K562 (cell line): Measurements from ENCODE around the gene ZNF335. TPM values are rescaled to one million over a fixed set of nuclear protein-coding genes. Genes with fewer than 3 reads are reported as not detected.

Experiments used
- ATAC-seq: fragments of 200-7000 bp; cut with Tn5 transposase; 3 replicates; pipeline ENCODE4 v1.9.1; 2020; ENCODE audit warnings: moderate library complexity
- BruUV-seq: library from RNA; stranded (reverse); fragments of 400-500 nt; replicated peaks from 2 replicates; lab custom pipeline; 2021; lab: Mats Ljungman, UMichigan
- CTCF ChIA-PET: fragments of 300-600 bp; formaldehyde crosslinking; extraction: SDS; loops from one replicate; lab custom pipeline; 2021; ENCODE audit warnings: low intra/inter-chr PET ratio; lab: Yijun Ruan, JAX
- POLR2A ChIA-PET: fragments of 300-600, 350-650 bp; sonication (Branson Sonifier 250); formaldehyde crosslinking; extraction: SDS; loops from one replicate; lab custom pipeline; 2021; ENCODE audit warnings: antibody characterized with exemption, inconsistent platforms; lab: Yijun Ruan, JAX
- DNase-seq, 4 experiments: peaks; one replicate each; pipeline versions ENCODE4 v3.0.0 to v3.0.0-alpha.2; 2011 to 2018; ENCODE audit warnings: low spot score in 3 of 4, mixed read lengths in 3 of 4; ENCODE audit errors: extremely low read depth in 1 of 4
- FAIRE-seq: peaks from 2 replicates; lab custom pipeline; 2011; peaks lifted over from hg19 to GRCh38; lab: Jason Lieb, UNC
- H2AFZ ChIP-seq: 2 replicates; pipeline ENCODE4 v1.6.0; 2011; ENCODE audit warnings: low read depth, low read length, control low read depth, inconsistent platforms
- H3K27ac ChIP-seq: fragments of 200-600 bp; 3 replicates; pipeline ENCODE4 v1.8.0; 2011; ENCODE audit warnings: low read depth, mild to moderate bottlenecking, control low read depth, inconsistent platforms, low read length, moderate library complexity, mixed read lengths; ENCODE audit errors: extremely low read depth
- H3K27me3 ChIP-seq, 2 experiments: fragments of 300-600 bp in 1 of 2; 2 replicates in 1 of 2; 3 replicates in 1 of 2; pipeline versions ENCODE4 v1.6.0 to v1.8.0; 2011; ENCODE audit warnings: inconsistent platforms in 2 of 2, low read length in 2 of 2, mild to moderate bottlenecking in 1 of 2, mixed read lengths in 1 of 2, moderate library complexity in 1 of 2; ENCODE audit not compliant: control insufficient read depth in 2 of 2, insufficient read depth in 2 of 2
- H3K36me3 ChIP-seq: fragments of 300-600 bp; 3 replicates; pipeline ENCODE4 v1.8.0; 2011; ENCODE audit warnings: mild to moderate bottlenecking, low read length, inconsistent platforms; ENCODE audit not compliant: control insufficient read depth, insufficient read depth
- H3K4me1 ChIP-seq, 2 experiments: fragments of 200-600 bp in 1 of 2; replicated peaks in 1 of 2; 2 replicates in 1 of 2; 3 replicates in 1 of 2; pipeline versions ENCODE4 v1.5.1 to v1.8.0; 2011; ENCODE audit warnings: inconsistent platforms in 2 of 2, low read length in 2 of 2, mild to moderate bottlenecking in 1 of 2, mixed read lengths in 1 of 2, moderate library complexity in 1 of 2; ENCODE audit not compliant: control insufficient read depth in 2 of 2, insufficient read depth in 2 of 2
- H3K4me2 ChIP-seq: 2 replicates; pipeline ENCODE4 v1.6.1; 2011; ENCODE audit warnings: low read length, control low read depth, inconsistent platforms, mixed read lengths; ENCODE audit not compliant: insufficient read depth
- H3K4me3 ChIP-seq: fragments of 200-600 bp; sonication (generic), shearing (Covaris generic); 2 replicates; pipeline ENCODE4 v1.5.1; 2016; ENCODE audit warnings: control low read depth, inconsistent platforms
- H3K79me2 ChIP-seq: fragments of 200-600 bp; 3 replicates; pipeline ENCODE4 v1.8.0; 2011; ENCODE audit warnings: low read length, inconsistent platforms; ENCODE audit not compliant: control insufficient read depth, insufficient read depth
- H3K9ac ChIP-seq, 2 experiments: 2 replicates each; pipeline versions ENCODE4 v1.6.0 to v1.6.1; 2011; ENCODE audit warnings: low read depth in 2 of 2, low read length in 2 of 2, control low read depth in 1 of 2, inconsistent platforms in 1 of 2, mild to moderate bottlenecking in 1 of 2, mixed read lengths in 1 of 2; ENCODE audit not compliant: insufficient read depth in 1 of 2
- H3K9me1 ChIP-seq: one replicate; pipeline ENCODE4 v1.6.0; 2011; ENCODE audit warnings: inconsistent platforms, mild to moderate bottlenecking, low read length, moderate library complexity; ENCODE audit not compliant: control insufficient read depth, insufficient read depth
- H3K9me3 ChIP-seq: replicated peaks from 2 replicates; pipeline ENCODE4 v1.5.1; 2011; ENCODE audit warnings: low read depth, low read length, inconsistent platforms; ENCODE audit not compliant: control insufficient read depth, insufficient read depth
- H4K20me1 ChIP-seq: replicated peaks from 2 replicates; pipeline ENCODE4 v1.6.1; 2011; ENCODE audit warnings: low read length, inconsistent platforms, mixed read lengths; ENCODE audit not compliant: control insufficient read depth, insufficient read depth
- CAMTA2 ChIP-seq: fragments of 250-450 bp; sonication (Bioruptor Pico); conservative IDR thresholded peaks from 2 replicates; pipeline ENCODE4 v1.5.1; 2022
- E2F3 ChIP-seq: fragments of 250-450 bp; sonication (Bioruptor Pico); IDR thresholded peaks from 2 replicates; pipeline ENCODE4 v1.4.0; 2020; ENCODE audit warnings: mild to moderate bottlenecking
- E2F5 ChIP-seq: sonication (generic); formaldehyde crosslinking; IDR thresholded peaks from 2 replicates; pipeline ENCODE4 v1.8.0; 2022; ENCODE audit warnings: mild to moderate bottlenecking, missing genetic modification reagents
- ELF4 ChIP-seq: fragments of 450-650 bp; formaldehyde crosslinking; IDR thresholded peaks from 2 replicates; pipeline ENCODE4 v1.4.0; 2022; ENCODE audit warnings: missing genetic modification characterization
- HDGF ChIP-seq: fragments of 450-650 bp; IDR thresholded peaks from 2 replicates; pipeline ENCODE4 v1.6.1; 2016
- KHSRP ChIP-seq: fragments of 450-650 bp; IDR thresholded peaks from 2 replicates; pipeline ENCODE4 v1.6.1; 2017
- MAFF ChIP-seq: IDR thresholded peaks from 2 replicates; pipeline ENCODE4 v1.6.1; 2012; ENCODE audit warnings: low read length, improper control_type of control experiment
- TAF7 ChIP-seq: fragments of 450-650 bp; IDR thresholded peaks from 2 replicates; pipeline ENCODE4 v1.6.1; 2016; ENCODE audit warnings: missing genetic modification characterization, missing compliant biosample characterization
- TEAD1 ChIP-seq, 2 experiments: fragments of 450-650 bp in 1 of 2; sonication (generic) in 1 of 2; formaldehyde crosslinking; IDR thresholded peaks; 2 replicates each; pipeline versions ENCODE4 v1.4.0 to v1.8.0; 2020 to 2022; ENCODE audit warnings: mild to moderate bottlenecking in 2 of 2, missing genetic modification reagents in 1 of 2
- TEAD4 ChIP-seq, 2 experiments: sonication (generic) in 1 of 2; formaldehyde crosslinking in 1 of 2; IDR thresholded peaks; 2 replicates each; pipeline versions ENCODE4 v1.6.1 to v1.8.0; 2012 to 2022; ENCODE audit warnings: borderline replicate concordance in 1 of 2, inconsistent platforms in 1 of 2, low read length in 1 of 2, mild to moderate bottlenecking in 1 of 2, missing genetic modification reagents in 1 of 2
- THAP7 ChIP-seq: fragments of 250-450 bp; sonication (Bioruptor Pico); IDR thresholded peaks from 2 replicates; pipeline ENCODE4 v1.5.0; 2021
- TOE1 ChIP-seq, 2 experiments: fragments of 450-650 bp in 1 of 2; sonication (generic) in 1 of 2; formaldehyde crosslinking in 1 of 2; IDR thresholded peaks; 2 replicates each; pipeline versions ENCODE4 v1.7.1 to v1.8.0; 2016 to 2022; ENCODE audit warnings: borderline replicate concordance in 2 of 2, mild to moderate bottlenecking in 2 of 2, antibody characterized with exemption in 1 of 2, inconsistent platforms in 1 of 2, low read depth in 1 of 2, missing genetic modification reagents in 1 of 2, moderate library complexity in 1 of 2
- ZNF561 ChIP-seq: fragments of 450-650 bp; formaldehyde crosslinking; conservative IDR thresholded peaks from 2 replicates; pipeline ENCODE4 v1.4.0; 2020; ENCODE audit warnings: mild to moderate bottlenecking, moderate library complexity
- ZNF57 ChIP-seq: fragments of 450-650 bp; formaldehyde crosslinking; IDR thresholded peaks from 2 replicates; pipeline ENCODE4 v1.4.0; 2020; ENCODE audit warnings: mild to moderate bottlenecking, moderate library complexity
- ZNF586 ChIP-seq: fragments of 450-650 bp; formaldehyde crosslinking; conservative IDR thresholded peaks from 2 replicates; pipeline ENCODE4 v1.4.0; 2020; ENCODE audit warnings: mild to moderate bottlenecking, moderate library complexity
- ZNF695 ChIP-seq: fragments of 450-650 bp; formaldehyde crosslinking; IDR thresholded peaks from 2 replicates; pipeline ENCODE4 v1.4.0; 2020; ENCODE audit warnings: mild to moderate bottlenecking, moderate library complexity
- ZNF766 ChIP-seq: fragments of 200-800 bp; sonication (Bioruptor generic); conservative IDR thresholded peaks from 2 replicates; pipeline ENCODE4 v1.6.1; 2016; ENCODE audit warnings: missing genetic modification characterization, missing compliant biosample characterization
- WGBS: fragments of 100-300 bp; shearing (Covaris generic); methylation state at CpG from one replicate; pipeline ENCODE4 v1.1.6; 2016; ENCODE audit warnings: low coverage, mixed read lengths; ENCODE audit not compliant: insufficient coverage; ENCODE audit errors: missing lambda C conversion rate; 5-methylcytosine and 5-hydroxymethylcytosine counted together
- in situ Hi-C: fragments of 300-500 bp; cut with MboI; formaldehyde crosslinking; loops from 4 replicates; pipeline ENCODE4 v1.15.0; 2018; ENCODE audit warnings: inconsistent platforms, mixed read lengths
- intact Hi-C: fragments of 100-400 bp; cut with micrococcal nuclease; formaldehyde crosslinking; loops from 2 replicates; pipeline ENCODE4 v1.14.2; 2022
- polyA plus RNA-seq, 8 experiments: library from polyadenylated mRNA; depleted of rRNA in 4 of 8; stranded (reverse) in 5 of 8; unstranded in 3 of 8; fragments of >200 nt; fragmentation: Nextera tagmentation in 2 of 8; fragmentation: Illumina TruSeq in 1 of 8; extraction: Ambion mirVana in 2 of 8; extraction: Trizol in 1 of 8; gene quantifications; 2 replicates each; pipeline versions ENCODE4 v1.2.1 to v1.2.3, GENCODE V29; 2011 to 2014; ENCODE audit warnings: inconsistent platforms in 1 of 8, missing spikeins in 1 of 8
- total RNA-seq, 7 experiments: library from RNA; depleted of rRNA in 6 of 7; stranded (reverse); fragments of >200 nt in 6 of 7; fragmentation: Illumina TruSeq in 2 of 7; extraction: Trizol in 2 of 7; gene quantifications; 2 replicates each; pipeline versions ENCODE4 v1.2.1 to v1.2.3, GENCODE V29; 2011 to 2021; ENCODE audit warnings: low replicate concordance in 1 of 7

Gene ZNF335
- total and polyA plus RNA-seq, 9 of the 15 experiments (the other 6 are each of a cell fraction or from before 2014, with no cell fraction given), result 0.39 to 16.0 (median 7.6) TPM

- no TSS peak for BruUV-seq
- intact Hi-C loops, result loop anchor here (5.0 kb wide), 1 partner anchor 68 kb away; the partner anchor contains the start of genes CTSA and NEURL2
- ATAC-seq, result no peak
- H3K4me2 ChIP-seq, result no peak overlapping the region
- no peak overlapping the region for H3K27ac ChIP-seq
- CTCF ChIA-PET, result no interaction called here
- no peak for TF ChIP-seq TOE1 (IDR thresholded peaks at IDR 0.05; ENCODE audit: borderline replicate concordance)
- no peak for TF ChIP-seq TOE1 (CRISPR knock-in tag; IDR thresholded peaks at IDR 0.05; ENCODE audit: borderline replicate concordance, low read depth)
- TF ChIP-seq E2F3 (CRISPR knock-in tag), result no peak
- no peak for TF ChIP-seq KHSRP
- TF ChIP-seq ZNF695 (CRISPR knock-in tag), result no peak
- no peak for TF ChIP-seq TAF7 (tag)
- no peak for TF ChIP-seq ZNF586 (CRISPR knock-in tag)
- no peak for TF ChIP-seq CAMTA2 (CRISPR knock-in tag)
- TF ChIP-seq THAP7 (CRISPR knock-in tag), result no peak
- no peak for TF ChIP-seq ZNF57 (CRISPR knock-in tag)
- TF ChIP-seq ZNF766 (CRISPR knock-in tag), result no peak
- TF ChIP-seq ELF4 (CRISPR knock-in tag), result no peak
- no peak for TF ChIP-seq HDGF
- TF ChIP-seq ZNF561 (CRISPR knock-in tag), result no peak
- TF ChIP-seq TEAD1 (CRISPR knock-in tag; IDR thresholded peaks at IDR 0.05), result no peak
- TF ChIP-seq MAFF, result no peak
- no peak for TF ChIP-seq TEAD4 (IDR thresholded peaks at IDR 0.05; ENCODE audit: low read length)
- no peak for TF ChIP-seq TEAD4 (CRISPR knock-in tag; IDR thresholded peaks at IDR 0.05; ENCODE audit: borderline replicate concordance)
- TF ChIP-seq E2F5 (CRISPR knock-in tag), result no peak
- no peak overlapping the region for H3K9ac ChIP-seq
- 93% methylated on average over 13 of the region's 14 CpGs for WGBS
- H3K4me1 ChIP-seq, result peaks cover 0 to 13% of the 10 kb centered on the region in 2 experiments; a peak in 2 of 5 replicates
- H2AFZ ChIP-seq, result no peak overlapping the region
- no peaks in the 10 kb centered on the region for H3K9me3 ChIP-seq
- no peak for FAIRE-seq
- H3K79me2 ChIP-seq, result no peaks in the 10 kb centered on the region
- POLR2A ChIA-PET, result interaction anchor here (0.8 to 4.3 kb wide), 4 partner anchors 10 to 156 kb away, joined by 3 to 20 read pairs (median 11); no protein-coding TSS in a partner anchor
- H3K27me3 ChIP-seq, result no peaks in the 10 kb centered on the region
- DNase-seq, result no peak
- H3K4me3 ChIP-seq, result no peak overlapping the region
- peaks cover 6% of the 10 kb centered on the region; the same call in 1 of the 2 replicates for H4K20me1 ChIP-seq
- in situ Hi-C loops, result loop anchor here (5.0 kb wide), 1 partner anchor 163 kb away; no protein-coding TSS in a partner anchor
- H3K9me1 ChIP-seq, result no peaks in the 10 kb centered on the region
- peaks cover 75% of the 10 kb centered on the region; the same call in 2 of the 3 replicates for H3K36me3 ChIP-seq
Measured at GRCh38 chr20:45959956-45960630, 11.9 kb downstream of the ZNF335 start.
